ENCODE data around the gene GAB2. TPM values are rescaled to one million over a fixed set of nuclear protein-coding genes. Genes with fewer than 3 reads are reported as not detected.

Gene GAB2
- total and polyA plus RNA-seq, 2 of the 13 experiments (the other 11 are each of a cell fraction or from before 2014, with no cell fraction given) = 4.1 to 8.6 TPM

DNA sequence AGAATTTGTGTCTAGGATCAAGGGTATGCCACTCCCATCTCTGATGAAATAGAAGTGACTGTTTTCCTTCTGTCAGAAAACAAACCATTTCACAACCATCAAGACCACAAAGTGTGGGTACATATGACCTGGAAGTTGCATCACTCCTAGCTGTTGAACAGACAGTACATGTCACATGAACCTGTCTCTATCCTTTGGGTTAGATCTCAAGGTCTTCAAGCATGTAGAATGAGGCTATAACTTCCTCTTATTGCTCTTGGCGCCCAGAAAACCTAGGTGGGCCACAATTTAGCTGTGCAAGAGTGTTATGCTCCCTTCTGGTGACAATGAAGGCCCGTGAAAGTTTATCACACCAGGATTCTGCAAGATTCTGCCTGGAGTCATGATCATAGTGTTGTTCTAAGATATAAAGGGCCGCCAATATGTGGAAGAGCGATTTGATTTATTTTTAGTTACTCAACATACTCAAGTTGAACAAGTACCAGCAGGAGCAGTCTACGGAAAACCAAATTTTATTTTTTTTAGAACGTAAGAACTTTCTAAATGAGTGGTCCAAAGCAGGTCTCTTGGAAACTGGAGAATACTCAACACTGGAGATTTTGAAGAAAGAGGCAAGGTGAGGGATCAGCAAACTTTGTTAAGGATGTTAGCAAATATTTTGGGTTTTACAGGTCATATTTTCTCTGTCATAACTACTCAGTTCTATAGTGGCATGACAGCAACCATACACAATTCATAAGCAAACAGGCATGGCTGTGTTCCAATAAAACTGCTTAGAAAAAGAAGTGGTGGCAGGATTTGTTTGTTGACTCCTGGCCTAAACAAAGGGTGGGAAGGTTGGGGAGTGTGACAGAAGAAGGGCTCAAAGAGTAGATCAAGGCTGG is 127.1 kb downstream of the GAB2 start (continued):
- TF ChIP-seq ZNF564 (CRISPR knock-in tag; IDR thresholded peaks at IDR 0.05) (peak; percentile 53; the same call in 1 of the 2 replicates), GFI1 (CRISPR knock-in tag; IDR thresholded peaks at IDR 0.05; ENCODE audit: borderline replicate concordance) (peak; percentile 85), ZKSCAN8 (CRISPR knock-in tag; IDR thresholded peaks at IDR 0.05; ENCODE audit: borderline replicate concordance) (peak; percentile 94; the same call in 1 of the 2 replicates), KLF16 (CRISPR knock-in tag; IDR thresholded peaks at IDR 0.05) (peak in 1 of 2 experiments; percentile 99; a peak in 2 of 4 replicates), SOX13 (IDR thresholded peaks at IDR 0.05) (peak; percentile 95), SOX13 (CRISPR knock-in tag; conservative IDR thresholded peaks at IDR 0.05 in 1 of 2, IDR thresholded peaks at IDR 0.05 in 1 of 2) (peak in 1 of 2 experiments; percentile 99; a peak in 2 of 4 replicates), DMAP1 (CRISPR knock-in tag; IDR thresholded peaks at IDR 0.05) (peak; percentile 85), STAT5B (CRISPR knock-in tag; IDR thresholded peaks at IDR 0.05) (0 out of 2 replicates have a peak, but pooled peaks have one; percentile 74), TCF7 (IDR thresholded peaks at IDR 0.05; ENCODE audit: low read depth) (peak; percentile 91), ZNF431 (CRISPR knock-in tag; IDR thresholded peaks at IDR 0.05; ENCODE audit: borderline replicate concordance, low read depth) (peak; percentile 39; the same call in 1 of the 2 replicates)
- TF ChIP-seq, protein P1, sequence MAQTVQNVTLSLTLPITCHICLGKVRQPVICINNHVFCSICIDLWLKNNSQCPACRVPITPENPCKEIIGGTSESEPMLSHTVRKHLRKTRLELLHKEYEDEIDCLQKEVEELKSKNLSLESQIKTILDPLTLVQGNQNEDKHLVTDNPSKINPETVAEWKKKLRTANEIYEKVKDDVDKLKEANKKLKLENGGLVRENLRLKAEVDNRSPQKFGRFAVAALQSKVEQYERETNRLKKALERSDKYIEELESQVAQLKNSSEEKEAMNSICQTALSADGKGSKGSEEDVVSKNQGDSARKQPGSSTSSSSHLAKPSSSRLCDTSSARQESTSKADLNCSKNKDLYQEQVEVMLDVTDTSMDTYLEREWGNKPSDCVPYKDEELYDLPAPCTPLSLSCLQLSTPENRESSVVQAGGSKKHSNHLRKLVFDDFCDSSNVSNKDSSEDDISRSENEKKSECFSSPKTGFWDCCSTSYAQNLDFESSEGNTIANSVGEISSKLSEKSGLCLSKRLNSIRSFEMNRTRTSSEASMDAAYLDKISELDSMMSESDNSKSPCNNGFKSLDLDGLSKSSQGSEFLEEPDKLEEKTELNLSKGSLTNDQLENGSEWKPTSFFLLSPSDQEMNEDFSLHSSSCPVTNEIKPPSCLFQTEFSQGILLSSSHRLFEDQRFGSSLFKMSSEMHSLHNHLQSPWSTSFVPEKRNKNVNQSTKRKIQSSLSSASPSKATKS (CRISPR knock-in tag; IDR thresholded peaks at IDR 0.05) = peak; percentile 82; the same call in 1 of the 2 replicates
- TF ChIP-seq, protein P2, sequence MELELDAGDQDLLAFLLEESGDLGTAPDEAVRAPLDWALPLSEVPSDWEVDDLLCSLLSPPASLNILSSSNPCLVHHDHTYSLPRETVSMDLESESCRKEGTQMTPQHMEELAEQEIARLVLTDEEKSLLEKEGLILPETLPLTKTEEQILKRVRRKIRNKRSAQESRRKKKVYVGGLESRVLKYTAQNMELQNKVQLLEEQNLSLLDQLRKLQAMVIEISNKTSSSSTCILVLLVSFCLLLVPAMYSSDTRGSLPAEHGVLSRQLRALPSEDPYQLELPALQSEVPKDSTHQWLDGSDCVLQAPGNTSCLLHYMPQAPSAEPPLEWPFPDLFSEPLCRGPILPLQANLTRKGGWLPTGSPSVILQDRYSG (CRISPR knock-in tag; IDR thresholded peaks at IDR 0.05) = no peak
- TF ChIP-seq, protein P3, sequence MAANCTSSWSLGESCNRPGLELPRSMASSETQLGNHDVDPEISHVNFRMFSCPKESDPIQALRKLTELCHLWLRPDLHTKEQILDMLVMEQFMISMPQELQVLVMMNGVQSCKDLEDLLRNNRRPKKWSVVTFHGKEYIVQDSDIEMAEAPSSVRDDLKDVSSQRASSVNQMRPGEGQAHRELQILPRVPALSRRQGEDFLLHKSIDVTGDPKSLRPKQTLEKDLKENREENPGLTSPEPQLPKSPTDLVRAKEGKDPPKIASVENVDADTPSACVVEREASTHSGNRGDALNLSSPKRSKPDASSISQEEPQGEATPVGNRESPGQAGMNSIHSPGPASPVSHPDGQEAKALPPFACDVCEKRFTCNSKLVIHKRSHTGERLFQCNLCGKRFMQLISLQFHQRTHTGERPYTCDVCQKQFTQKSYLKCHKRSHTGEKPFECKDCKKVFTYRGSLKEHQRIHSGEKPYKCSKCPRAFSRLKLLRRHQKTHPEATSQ (CRISPR knock-in tag; IDR thresholded peaks at IDR 0.05; ENCODE audit: borderline replicate concordance) = peak; percentile 96; the same call in 1 of the 2 replicates
- TF ChIP-seq, protein P4, sequence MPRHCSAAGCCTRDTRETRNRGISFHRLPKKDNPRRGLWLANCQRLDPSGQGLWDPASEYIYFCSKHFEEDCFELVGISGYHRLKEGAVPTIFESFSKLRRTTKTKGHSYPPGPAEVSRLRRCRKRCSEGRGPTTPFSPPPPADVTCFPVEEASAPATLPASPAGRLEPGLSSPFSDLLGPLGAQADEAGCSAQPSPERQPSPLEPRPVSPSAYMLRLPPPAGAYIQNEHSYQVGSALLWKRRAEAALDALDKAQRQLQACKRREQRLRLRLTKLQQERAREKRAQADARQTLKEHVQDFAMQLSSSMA (CRISPR knock-in tag; IDR thresholded peaks at IDR 0.05) = no peak
- TF ChIP-seq, protein P5, sequence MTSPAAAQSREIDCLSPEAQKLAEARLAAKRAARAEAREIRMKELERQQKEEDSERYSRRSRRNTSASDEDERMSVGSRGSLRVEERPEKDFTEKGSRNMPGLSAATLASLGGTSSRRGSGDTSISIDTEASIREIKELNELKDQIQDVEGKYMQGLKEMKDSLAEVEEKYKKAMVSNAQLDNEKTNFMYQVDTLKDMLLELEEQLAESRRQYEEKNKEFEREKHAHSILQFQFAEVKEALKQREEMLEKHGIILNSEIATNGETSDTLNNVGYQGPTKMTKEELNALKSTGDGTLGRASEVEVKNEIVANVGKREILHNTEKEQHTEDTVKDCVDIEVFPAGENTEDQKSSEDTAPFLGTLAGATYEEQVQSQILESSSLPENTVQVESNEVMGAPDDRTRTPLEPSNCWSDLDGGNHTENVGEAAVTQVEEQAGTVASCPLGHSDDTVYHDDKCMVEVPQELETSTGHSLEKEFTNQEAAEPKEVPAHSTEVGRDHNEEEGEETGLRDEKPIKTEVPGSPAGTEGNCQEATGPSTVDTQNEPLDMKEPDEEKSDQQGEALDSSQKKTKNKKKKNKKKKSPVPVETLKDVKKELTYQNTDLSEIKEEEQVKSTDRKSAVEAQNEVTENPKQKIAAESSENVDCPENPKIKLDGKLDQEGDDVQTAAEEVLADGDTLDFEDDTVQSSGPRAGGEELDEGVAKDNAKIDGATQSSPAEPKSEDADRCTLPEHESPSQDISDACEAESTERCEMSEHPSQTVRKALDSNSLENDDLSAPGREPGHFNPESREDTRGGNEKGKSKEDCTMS (CRISPR knock-in tag; conservative IDR thresholded peaks at IDR 0.05) = no peak
- TF ChIP-seq, protein P6, sequence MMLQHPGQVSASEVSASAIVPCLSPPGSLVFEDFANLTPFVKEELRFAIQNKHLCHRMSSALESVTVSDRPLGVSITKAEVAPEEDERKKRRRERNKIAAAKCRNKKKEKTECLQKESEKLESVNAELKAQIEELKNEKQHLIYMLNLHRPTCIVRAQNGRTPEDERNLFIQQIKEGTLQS (CRISPR knock-in tag; IDR thresholded peaks at IDR 0.05) = peak; percentile 98
- TF ChIP-seq, protein P7, sequence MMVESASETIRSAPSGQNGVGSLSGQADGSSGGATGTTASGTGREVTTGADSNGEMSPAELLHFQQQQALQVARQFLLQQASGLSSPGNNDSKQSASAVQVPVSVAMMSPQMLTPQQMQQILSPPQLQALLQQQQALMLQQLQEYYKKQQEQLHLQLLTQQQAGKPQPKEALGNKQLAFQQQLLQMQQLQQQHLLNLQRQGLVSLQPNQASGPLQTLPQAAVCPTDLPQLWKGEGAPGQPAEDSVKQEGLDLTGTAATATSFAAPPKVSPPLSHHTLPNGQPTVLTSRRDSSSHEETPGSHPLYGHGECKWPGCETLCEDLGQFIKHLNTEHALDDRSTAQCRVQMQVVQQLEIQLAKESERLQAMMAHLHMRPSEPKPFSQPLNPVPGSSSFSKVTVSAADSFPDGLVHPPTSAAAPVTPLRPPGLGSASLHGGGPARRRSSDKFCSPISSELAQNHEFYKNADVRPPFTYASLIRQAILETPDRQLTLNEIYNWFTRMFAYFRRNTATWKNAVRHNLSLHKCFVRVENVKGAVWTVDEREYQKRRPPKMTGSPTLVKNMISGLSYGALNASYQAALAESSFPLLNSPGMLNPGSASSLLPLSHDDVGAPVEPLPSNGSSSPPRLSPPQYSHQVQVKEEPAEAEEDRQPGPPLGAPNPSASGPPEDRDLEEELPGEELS (CRISPR knock-in tag; IDR thresholded peaks at IDR 0.05) = peak; percentile 99
